ENCODE results near the gene ANKS3.

Gene ANKS3

GRCh38 chr16:4724661-4725270, 9.3 kb downstream of the ANKS3 start:
- DNase-seq, result no peak

GRCh38 chr16:4723071-4723767, 10.9 kb downstream of the ANKS3 start:
- no peak for DNase-seq

GRCh38 chr16:4718466-4718865, 15.6 kb downstream of the ANKS3 start:
- DNase-seq, result no peak

GRCh38 chr16:4714996-4715395, 19.1 kb downstream of the ANKS3 start:
- no peak for DNase-seq

- DNase-seq, result no peak
Measured at GRCh38 chr16:4713663-4714501, 20.2 kb downstream of the ANKS3 start.

GRCh38 chr16:4709481-4709880, 24.6 kb downstream of the ANKS3 start:
- DNase-seq, result no peak

GRCh38 chr16:4706871-4707270, 27.2 kb downstream of the ANKS3 start:
- DNase-seq, result no peak

GRCh38 chr16:4704913-4705312, 29.2 kb downstream of the ANKS3 start:
- DNase-seq, result no peak

GRCh38 chr16:4704491-4704890, 29.6 kb downstream of the ANKS3 start:
- no peak for DNase-seq

GRCh38 chr16:4703906-4704305, 30.2 kb downstream of the ANKS3 start:
- DNase-seq, result no peak

- DNase-seq, result no peak
Measured at GRCh38 chr16:4702466-4702808, 31.6 kb downstream of the ANKS3 start.

GRCh38 chr16:4701791-4702465, 32.1 kb downstream of the ANKS3 start:
- no peak for DNase-seq

- no peak for DNase-seq
Measured at GRCh38 chr16:4700997-4701743, 32.9 kb downstream of the ANKS3 start.

- DNase-seq, result no peak
Measured at GRCh38 chr16:4700380-4700996, 33.6 kb downstream of the ANKS3 start.

- no peak for DNase-seq
Measured at GRCh38 chr16:4699046-4699556, 35.0 kb downstream of the ANKS3 start.

GRCh38 chr16:4698321-4699045, 35.6 kb downstream of the ANKS3 start:
- no peak for DNase-seq

GRCh38 chr16:4697848-4698291, 36.2 kb downstream of the ANKS3 start:
- no peak for DNase-seq

- no peak for DNase-seq
Measured at GRCh38 chr16:4696905-4697847, 36.9 kb downstream of the ANKS3 start.

GRCh38 chr16:4696172-4696904, 37.7 kb downstream of the ANKS3 start:
- DNase-seq, result no peak

Data from effector CD4-positive, alpha-beta T cell (primary cell).